GM12878 (cell line): ENCODE data around the gene DDX42. TPM values are rescaled to one million over a fixed set of nuclear protein-coding genes. Genes with fewer than 3 reads are reported as not detected.
A peak's percentile ranks its signal among the peaks of the same experiment; 100 is the strongest.

Experiments
- ATAC-seq: fragments of 200-7000 bp; cut with Tn5 transposase; 3 replicates; pipeline ENCODE4 v1.9.1; 2020; ENCODE audit warnings: mild to moderate bottlenecking, moderate library complexity
- BruUV-seq: library from RNA; stranded (reverse); fragments of 400-500 nt; replicated peaks from 2 replicates; lab custom pipeline; 2021; lab: Mats Ljungman, UMichigan
- CTCF ChIA-PET: fragments of 300-600 bp; sonication (Branson Sonifier 250); formaldehyde crosslinking; extraction: SDS; loops from one replicate; lab custom pipeline; 2021; ENCODE audit warnings: inconsistent platforms; lab: Yijun Ruan, JAX
- POLR2A ChIA-PET: fragments of 350-600 bp; formaldehyde crosslinking; extraction: SDS; loops from one replicate; lab custom pipeline; 2021; ENCODE audit warnings: inconsistent platforms; lab: Charles Lee
- RAD21 ChIA-PET: fragments of 300-600 bp; sonication (Branson Sonifier 250); formaldehyde crosslinking; loops from one replicate; lab custom pipeline; 2023; ENCODE audit warnings: antibody characterized with exemption; ENCODE audit not compliant: unreplicated experiment; lab: Charles Lee
- SMC1A ChIA-PET: fragments of 300-600 bp; sonication (Branson Sonifier 250); formaldehyde crosslinking; loops from one replicate; lab custom pipeline; 2023; ENCODE audit not compliant: unreplicated experiment, uncharacterized antibody; lab: Charles Lee
- DNase-seq: peaks from one replicate; pipeline ENCODE4 v3.0.0-alpha.2; 2011; ENCODE audit warnings: low read depth, low spot score
- FAIRE-seq: peaks from 3 replicates; lab custom pipeline; 2011; peaks lifted over from hg19 to GRCh38; lab: Jason Lieb, UNC
- H2AFZ ChIP-seq: 2 replicates; pipeline ENCODE4 v1.6.0; 2011; ENCODE audit warnings: low read depth, low read length, control low read depth; ENCODE audit not compliant: control insufficient read depth
- H3K27ac ChIP-seq: 2 replicates; pipeline ENCODE4 v1.5.1; 2011; ENCODE audit warnings: control low read depth; ENCODE audit not compliant: control insufficient read depth, insufficient read depth
- H3K27me3 ChIP-seq, 2 experiments: replicated peaks in 1 of 2; 2 replicates each; pipeline versions ENCODE4 v1.6.0 to v1.6.1; 2011; ENCODE audit warnings: low read length in 1 of 2; ENCODE audit not compliant: control insufficient read depth in 2 of 2, insufficient read depth in 2 of 2
- H3K36me3 ChIP-seq, 2 experiments: 2 replicates each; pipeline ENCODE4 v1.5.1; 2011; ENCODE audit warnings: low read length in 1 of 2; ENCODE audit not compliant: control insufficient read depth in 2 of 2, insufficient read depth in 2 of 2
- H3K4me1 ChIP-seq: 2 replicates; pipeline ENCODE4 v1.6.1; 2011; ENCODE audit warnings: mild to moderate bottlenecking, low read length, moderate library complexity, mixed read lengths; ENCODE audit not compliant: control insufficient read depth, insufficient read depth
- H3K4me2 ChIP-seq: 2 replicates; pipeline ENCODE4 v1.6.0; 2011; ENCODE audit warnings: control low read depth; ENCODE audit not compliant: control insufficient read depth, insufficient read depth
- H3K4me3 ChIP-seq: fragments of 200-600 bp; sonication (generic); 2 replicates; pipeline ENCODE4 v1.5.1; 2016
- H3K79me2 ChIP-seq: 2 replicates; pipeline ENCODE4 v1.6.0; 2011; ENCODE audit warnings: low read length; ENCODE audit not compliant: control insufficient read depth, insufficient read depth
- H3K9ac ChIP-seq: 2 replicates; pipeline ENCODE4 v1.8.0; 2011; ENCODE audit warnings: low read length, control low read depth, mixed read lengths; ENCODE audit not compliant: control insufficient read depth, insufficient read depth
- H3K9me3 ChIP-seq: replicated peaks from 3 replicates; pipeline ENCODE4 v1.5.1; 2011; ENCODE audit warnings: mild to moderate bottlenecking, low read length; ENCODE audit not compliant: control insufficient read depth, insufficient read depth
- H4K20me1 ChIP-seq: 2 replicates; pipeline ENCODE4 v1.6.0; 2011; ENCODE audit not compliant: control insufficient read depth, insufficient read depth
- WGBS: methylation state at CpG from one replicate; pipeline ENCODE4 v1.1.6; 2016; ENCODE audit warnings: low lambda C conversion rate; ENCODE audit not compliant: insufficient replicate concordance, insufficient coverage; ENCODE audit errors: missing lambda C conversion rate; 5-methylcytosine and 5-hydroxymethylcytosine counted together
- in situ Hi-C: fragments of 300-500 bp; cut with MboI; formaldehyde crosslinking; loops from 9 replicates; pipeline ENCODE4 v1.14.3; 2018; ENCODE audit warnings: mixed read lengths
- intact Hi-C: fragments of 100-400 bp; cut with micrococcal nuclease; formaldehyde crosslinking; loops from one replicate; pipeline ENCODE4 v1.14.2; 2022; ENCODE audit not compliant: unreplicated experiment
- polyA plus RNA-seq, 11 experiments: library from polyadenylated mRNA; depleted of rRNA in 4 of 11; unstranded in 6 of 11; stranded (reverse) in 5 of 11; fragments of >200 nt; fragmentation: Nextera tagmentation in 4 of 11; fragmentation: Illumina TruSeq in 1 of 11; extraction: Ambion mirVana in 4 of 11; extraction: Trizol in 1 of 11; gene quantifications; 1 replicate in 1 of 11; 2 replicates in 10 of 11; pipeline versions ENCODE4 v1.2.1 to v1.2.3, GENCODE V29; 2011 to 2016; ENCODE audit warnings: inconsistent platforms in 2 of 11, missing spikeins in 2 of 11, low read depth in 1 of 11
- total RNA-seq, 4 experiments: library from RNA; depleted of rRNA in 3 of 4; stranded (reverse); fragments of >200 nt in 3 of 4; fragmentation: Illumina TruSeq in 1 of 4; extraction: Trizol in 1 of 4; gene quantifications; 2 replicates each; pipeline versions ENCODE4 v1.2.1 to v1.2.3, GENCODE V29; 2013 to 2021
- TF ChIP-seq, protein P1 (sequence below): IDR thresholded peaks from 2 replicates; pipeline ENCODE4 v1.6.1; 2011; ENCODE audit warnings: low read depth, low read length, improper control_type of control experiment, borderline replicate concordance
- TF ChIP-seq, protein P2 (sequence below): fragments of 150-350 bp; IDR thresholded peaks from 2 replicates; pipeline ENCODE4 v1.6.1; 2016; ENCODE audit warnings: low read depth, low read length
- TF ChIP-seq, protein P3 (sequence below): fragments of 150-350 bp; IDR thresholded peaks from 2 replicates; pipeline ENCODE4 v1.6.1; 2014; ENCODE audit warnings: mild to moderate bottlenecking, low read depth, low read length
- TF ChIP-seq, protein P4 (sequence below): IDR thresholded peaks from 2 replicates; pipeline ENCODE4 v1.6.1; 2011; ENCODE audit warnings: borderline replicate concordance, low read depth, mild to moderate bottlenecking, moderate library complexity, low read length; ENCODE audit not compliant: insufficient read depth, poor library complexity, severe bottlenecking
- TF ChIP-seq, protein P5 (sequence below): fragments of 450-650 bp; IDR thresholded peaks from 2 replicates; pipeline ENCODE4 v1.6.1; 2018; ENCODE audit warnings: borderline replicate concordance, mild to moderate bottlenecking; ENCODE audit not compliant: partially characterized antibody

DDX42 gene
- total and polyA plus RNA-seq, 10 of the 15 experiments (the other 5 are each of a cell fraction or from before 2014, with no cell fraction given), result 14.6 to 147 (median 65.3) TPM

DNA sequence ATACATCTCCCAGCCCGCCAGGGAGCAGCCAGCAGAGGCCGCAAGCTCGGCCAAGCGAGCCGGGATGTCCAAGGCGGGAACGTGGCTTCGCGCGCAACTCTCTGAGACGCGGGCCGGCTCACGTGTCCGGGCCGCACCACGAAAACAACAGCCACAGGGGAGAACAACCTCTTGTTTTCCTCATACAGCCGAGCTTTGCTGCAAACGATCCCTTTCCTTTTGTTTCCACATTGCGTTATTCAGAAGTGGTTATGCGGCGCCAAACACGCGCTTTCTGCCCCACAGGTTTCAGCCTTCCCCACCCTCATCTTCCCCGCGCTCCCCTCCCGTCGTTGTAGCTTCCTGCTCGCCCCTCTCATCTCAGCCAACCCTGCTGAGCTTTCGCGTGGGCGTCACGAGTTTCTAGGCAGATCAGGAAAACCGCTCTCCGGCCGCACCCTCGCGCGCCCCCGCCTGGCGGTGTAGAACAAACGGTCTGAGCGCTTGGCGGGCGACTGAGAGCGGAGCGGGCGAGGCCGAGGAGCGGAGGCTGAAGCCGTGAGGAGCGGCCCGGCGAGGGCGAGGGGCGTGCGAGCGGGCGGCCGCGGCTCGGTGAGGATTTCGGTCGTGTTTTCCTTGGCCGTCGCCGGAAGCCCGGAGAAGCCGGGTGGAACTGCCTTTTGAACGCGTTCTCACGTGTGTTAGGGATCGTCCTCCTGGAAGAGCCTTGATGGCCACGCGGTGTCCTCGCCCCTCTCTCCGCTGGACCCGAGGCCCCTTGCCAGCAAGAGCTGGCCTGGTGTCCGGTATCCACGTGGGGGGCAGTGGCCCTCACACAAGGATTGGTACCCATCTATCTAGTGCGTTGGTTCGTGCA, 75.1 kb downstream of the DDX42 start:
- peak; percentile 89 for FAIRE-seq
- H3K4me1 ChIP-seq, result peaks cover 7% of the 10 kb centered on the region
- no peaks in the 10 kb centered on the region for H3K27me3 ChIP-seq
- ChIA-PET RAD21 (interaction anchor here (0.7 to 1.0 kb wide), 2 partner anchors 21 to 44 kb away, joined by 3 read pairs; no protein-coding TSS in a partner anchor), CTCF (interaction anchor here (0.6 to 7.0 kb wide), 22 partner anchors 9 to 766 kb away, joined by 3 to 51 read pairs (median 3); partner anchors contain the start of genes CCDC47, DDX42 and GH2), POLR2A (interaction anchor here (0.6 to 2.0 kb wide), 5 partner anchors 9 to 296 kb away, joined by 3 to 16 read pairs (median 4); no protein-coding TSS in a partner anchor), SMC1A (interaction anchor here (0.6 to 0.7 kb wide), 2 partner anchors 10 to 49 kb away, joined by 3 read pairs; no protein-coding TSS in a partner anchor)
- H3K4me3 ChIP-seq, result peak overlapping the region; percentile 12; the same call in 1 of the 2 replicates
- H2AFZ ChIP-seq, result peak overlapping the region; percentile 99
- H3K79me2 ChIP-seq, result no peaks in the 10 kb centered on the region
- no TSS peak for BruUV-seq
- peak; percentile 98 for ATAC-seq
- H4K20me1 ChIP-seq, result no peaks in the 10 kb centered on the region
- H3K4me2 ChIP-seq, result peak overlapping the region; percentile 83
- no peak overlapping the region for H3K27ac ChIP-seq
- H3K36me3 ChIP-seq, result no peaks in the 10 kb centered on the region
- in situ Hi-C loops (loop anchor here (10.0 to 25.0 kb wide), 2 partner anchors 412 to 656 kb away; partner anchors contain the start of genes CEP95, CYB561 and DDX5), intact Hi-C loops (no loop called here)
- H3K9ac ChIP-seq, result peak overlapping the region; percentile 44
- WGBS, result 30% methylated on average over 60 of the region's 82 CpGs
- peak; percentile 72 for DNase-seq
- peaks cover 5% of the 10 kb centered on the region; the same call in 2 of the 3 replicates for H3K9me3 ChIP-seq
- TF ChIP-seq, protein P1, sequence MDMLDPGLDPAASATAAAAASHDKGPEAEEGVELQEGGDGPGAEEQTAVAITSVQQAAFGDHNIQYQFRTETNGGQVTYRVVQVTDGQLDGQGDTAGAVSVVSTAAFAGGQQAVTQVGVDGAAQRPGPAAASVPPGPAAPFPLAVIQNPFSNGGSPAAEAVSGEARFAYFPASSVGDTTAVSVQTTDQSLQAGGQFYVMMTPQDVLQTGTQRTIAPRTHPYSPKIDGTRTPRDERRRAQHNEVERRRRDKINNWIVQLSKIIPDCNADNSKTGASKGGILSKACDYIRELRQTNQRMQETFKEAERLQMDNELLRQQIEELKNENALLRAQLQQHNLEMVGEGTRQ, result peak; percentile 74
- TF ChIP-seq, protein P2, sequence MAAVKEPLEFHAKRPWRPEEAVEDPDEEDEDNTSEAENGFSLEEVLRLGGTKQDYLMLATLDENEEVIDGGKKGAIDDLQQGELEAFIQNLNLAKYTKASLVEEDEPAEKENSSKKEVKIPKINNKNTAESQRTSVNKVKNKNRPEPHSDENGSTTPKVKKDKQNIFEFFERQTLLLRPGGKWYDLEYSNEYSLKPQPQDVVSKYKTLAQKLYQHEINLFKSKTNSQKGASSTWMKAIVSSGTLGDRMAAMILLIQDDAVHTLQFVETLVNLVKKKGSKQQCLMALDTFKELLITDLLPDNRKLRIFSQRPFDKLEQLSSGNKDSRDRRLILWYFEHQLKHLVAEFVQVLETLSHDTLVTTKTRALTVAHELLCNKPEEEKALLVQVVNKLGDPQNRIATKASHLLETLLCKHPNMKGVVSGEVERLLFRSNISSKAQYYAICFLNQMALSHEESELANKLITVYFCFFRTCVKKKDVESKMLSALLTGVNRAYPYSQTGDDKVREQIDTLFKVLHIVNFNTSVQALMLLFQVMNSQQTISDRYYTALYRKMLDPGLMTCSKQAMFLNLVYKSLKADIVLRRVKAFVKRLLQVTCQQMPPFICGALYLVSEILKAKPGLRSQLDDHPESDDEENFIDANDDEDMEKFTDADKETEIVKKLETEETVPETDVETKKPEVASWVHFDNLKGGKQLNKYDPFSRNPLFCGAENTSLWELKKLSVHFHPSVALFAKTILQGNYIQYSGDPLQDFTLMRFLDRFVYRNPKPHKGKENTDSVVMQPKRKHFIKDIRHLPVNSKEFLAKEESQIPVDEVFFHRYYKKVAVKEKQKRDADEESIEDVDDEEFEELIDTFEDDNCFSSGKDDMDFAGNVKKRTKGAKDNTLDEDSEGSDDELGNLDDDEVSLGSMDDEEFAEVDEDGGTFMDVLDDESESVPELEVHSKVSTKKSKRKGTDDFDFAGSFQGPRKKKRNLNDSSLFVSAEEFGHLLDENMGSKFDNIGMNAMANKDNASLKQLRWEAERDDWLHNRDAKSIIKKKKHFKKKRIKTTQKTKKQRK, result no peak
- TF ChIP-seq, protein P3, sequence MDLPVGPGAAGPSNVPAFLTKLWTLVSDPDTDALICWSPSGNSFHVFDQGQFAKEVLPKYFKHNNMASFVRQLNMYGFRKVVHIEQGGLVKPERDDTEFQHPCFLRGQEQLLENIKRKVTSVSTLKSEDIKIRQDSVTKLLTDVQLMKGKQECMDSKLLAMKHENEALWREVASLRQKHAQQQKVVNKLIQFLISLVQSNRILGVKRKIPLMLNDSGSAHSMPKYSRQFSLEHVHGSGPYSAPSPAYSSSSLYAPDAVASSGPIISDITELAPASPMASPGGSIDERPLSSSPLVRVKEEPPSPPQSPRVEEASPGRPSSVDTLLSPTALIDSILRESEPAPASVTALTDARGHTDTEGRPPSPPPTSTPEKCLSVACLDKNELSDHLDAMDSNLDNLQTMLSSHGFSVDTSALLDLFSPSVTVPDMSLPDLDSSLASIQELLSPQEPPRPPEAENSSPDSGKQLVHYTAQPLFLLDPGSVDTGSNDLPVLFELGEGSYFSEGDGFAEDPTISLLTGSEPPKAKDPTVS, result no peak
- TF ChIP-seq, protein P4, sequence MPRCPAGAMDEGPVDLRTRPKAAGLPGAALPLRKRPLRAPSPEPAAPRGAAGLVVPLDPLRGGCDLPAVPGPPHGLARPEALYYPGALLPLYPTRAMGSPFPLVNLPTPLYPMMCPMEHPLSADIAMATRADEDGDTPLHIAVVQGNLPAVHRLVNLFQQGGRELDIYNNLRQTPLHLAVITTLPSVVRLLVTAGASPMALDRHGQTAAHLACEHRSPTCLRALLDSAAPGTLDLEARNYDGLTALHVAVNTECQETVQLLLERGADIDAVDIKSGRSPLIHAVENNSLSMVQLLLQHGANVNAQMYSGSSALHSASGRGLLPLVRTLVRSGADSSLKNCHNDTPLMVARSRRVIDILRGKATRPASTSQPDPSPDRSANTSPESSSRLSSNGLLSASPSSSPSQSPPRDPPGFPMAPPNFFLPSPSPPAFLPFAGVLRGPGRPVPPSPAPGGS, result no peak
- TF ChIP-seq, protein P5, sequence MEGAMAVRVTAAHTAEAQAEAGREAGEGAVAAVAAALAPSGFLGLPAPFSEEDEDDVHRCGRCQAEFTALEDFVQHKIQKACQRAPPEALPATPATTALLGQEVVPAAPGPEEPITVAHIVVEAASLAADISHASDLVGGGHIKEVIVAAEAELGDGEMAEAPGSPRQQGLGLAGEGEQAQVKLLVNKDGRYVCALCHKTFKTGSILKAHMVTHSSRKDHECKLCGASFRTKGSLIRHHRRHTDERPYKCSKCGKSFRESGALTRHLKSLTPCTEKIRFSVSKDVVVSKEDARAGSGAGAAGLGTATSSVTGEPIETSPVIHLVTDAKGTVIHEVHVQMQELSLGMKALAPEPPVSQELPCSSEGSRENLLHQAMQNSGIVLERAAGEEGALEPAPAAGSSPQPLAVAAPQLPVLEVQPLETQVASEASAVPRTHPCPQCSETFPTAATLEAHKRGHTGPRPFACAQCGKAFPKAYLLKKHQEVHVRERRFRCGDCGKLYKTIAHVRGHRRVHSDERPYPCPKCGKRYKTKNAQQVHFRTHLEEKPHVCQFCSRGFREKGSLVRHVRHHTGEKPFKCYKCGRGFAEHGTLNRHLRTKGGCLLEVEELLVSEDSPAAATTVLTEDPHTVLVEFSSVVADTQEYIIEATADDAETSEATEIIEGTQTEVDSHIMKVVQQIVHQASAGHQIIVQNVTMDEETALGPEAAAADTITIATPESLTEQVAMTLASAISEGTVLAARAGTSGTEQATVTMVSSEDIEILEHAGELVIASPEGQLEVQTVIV, result peak; percentile 94
